Activated CD4-positive, alpha-beta T cell treated with anti-CD3 and anti-CD28 coated beads, Interleukin-2, amount 10 ng/mL, durations not matched to agents 24 days and 14 days (primary cell): ENCODE results near the gene ARG1. TPM values are rescaled to one million over a fixed set of nuclear protein-coding genes. Genes with fewer than 3 reads are reported as not detected.

Experiments used
- DNase-seq: peaks from one replicate; pipeline ENCODE4 v3.0.0; 2022
- H3K27ac Mint-ChIP-seq: one replicate; pipeline ENCODE4 v1.8.0; 2022; ENCODE audit warnings: mild to moderate bottlenecking, mixed read lengths
- H3K27me3 Mint-ChIP-seq: one replicate; pipeline ENCODE4 v1.8.0; 2022; ENCODE audit warnings: mixed read lengths
- H3K36me3 Mint-ChIP-seq: one replicate; pipeline ENCODE4 v1.8.0; 2022; ENCODE audit warnings: low read depth, mild to moderate bottlenecking, mixed read lengths
- H3K4me1 Mint-ChIP-seq: one replicate; pipeline ENCODE4 v1.8.0; 2021; ENCODE audit warnings: mixed read lengths
- H3K4me3 Mint-ChIP-seq: one replicate; pipeline ENCODE4 v1.8.0; 2022; ENCODE audit warnings: mild to moderate bottlenecking, moderate library complexity, mixed read lengths
- H3K9me3 Mint-ChIP-seq: one replicate; pipeline ENCODE4 v1.8.0; 2021; ENCODE audit warnings: mixed read lengths
- intact Hi-C: fragments of 100-400 bp; cut with micrococcal nuclease; formaldehyde crosslinking; loops from one replicate; pipeline ENCODE4 v1.15.1; 2023
- total RNA-seq: library from RNA; stranded (reverse); gene quantifications from 2 replicates; pipeline ENCODE4 v1.2.3, GENCODE V29; 2022

The ARG1 gene
- total RNA-seq, 1 donor from 2014 or later = not detected

DNA sequence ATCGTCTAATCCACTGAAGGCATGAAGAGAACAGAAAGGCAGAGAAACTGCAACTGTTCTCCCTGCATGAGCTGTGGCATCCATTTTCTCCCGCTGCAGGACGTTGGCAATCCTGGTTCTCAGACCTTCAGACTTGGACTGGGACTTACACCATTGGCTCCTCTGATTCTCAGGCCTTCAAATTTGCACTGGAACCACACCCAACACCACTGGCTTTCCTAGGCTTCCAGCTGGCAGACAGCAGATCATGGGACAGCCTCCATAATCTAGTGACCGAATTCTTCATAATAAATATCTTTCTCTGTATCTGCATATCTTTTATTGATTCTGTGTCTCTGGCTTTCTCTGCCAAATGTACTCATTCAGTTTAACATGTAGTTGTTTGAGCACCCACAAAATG lies 14.1 kb upstream of the ARG1 start:
- H3K4me1 Mint-ChIP-seq = no peaks in the 10 kb centered on the region
- intact Hi-C loops = no loop called here
- H3K27me3 Mint-ChIP-seq = peaks cover 3% of the 10 kb centered on the region
- no peaks in the 10 kb centered on the region for H3K9me3 Mint-ChIP-seq
- DNase-seq = no peak
- H3K36me3 Mint-ChIP-seq = no peaks in the 10 kb centered on the region
- no peak overlapping the region for H3K4me3 Mint-ChIP-seq
- H3K27ac Mint-ChIP-seq = no peak overlapping the region

DNA sequence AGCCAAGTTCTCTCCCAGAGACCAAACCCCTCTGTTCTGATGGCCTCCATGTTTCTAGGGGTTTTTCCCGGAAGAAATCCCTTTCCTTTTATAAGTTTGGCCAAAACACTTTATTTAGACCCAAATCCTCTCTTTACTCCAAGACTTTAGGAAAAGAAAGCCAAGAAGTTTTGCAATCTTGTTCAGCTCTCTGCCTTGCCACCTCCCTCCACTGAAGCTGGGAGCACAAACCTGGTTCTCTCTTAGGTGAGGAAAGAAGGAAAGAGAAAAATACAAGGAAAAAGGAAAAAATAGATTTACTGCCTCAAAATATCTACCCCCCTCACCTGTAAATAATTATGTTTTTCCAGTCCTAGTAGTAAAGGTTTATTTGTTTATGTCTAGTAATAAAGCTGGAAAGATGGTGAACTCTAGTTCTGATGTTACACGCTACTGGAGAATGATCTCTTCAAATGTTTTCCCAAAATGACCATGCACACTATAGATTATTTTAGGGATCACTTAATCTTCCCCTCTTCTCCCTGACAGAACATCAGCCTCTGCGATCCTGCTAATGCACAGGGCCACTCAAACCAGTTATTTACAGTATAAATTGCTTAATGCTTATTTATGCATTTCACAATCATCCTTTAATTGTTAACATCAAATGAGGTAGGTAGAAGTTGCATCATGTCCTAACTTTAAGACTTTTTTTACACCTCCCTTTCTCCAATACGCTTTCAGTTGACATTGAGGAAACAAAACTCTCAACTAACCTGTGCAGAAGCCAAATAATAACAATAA lies 10.9 kb upstream of the ARG1 start:
- no peaks in the 10 kb centered on the region for H3K36me3 Mint-ChIP-seq
- DNase-seq = no peak
- intact Hi-C loops = no loop called here
- peaks cover 5% of the 10 kb centered on the region for H3K27me3 Mint-ChIP-seq
- H3K9me3 Mint-ChIP-seq = no peaks in the 10 kb centered on the region
- no peaks in the 10 kb centered on the region for H3K4me1 Mint-ChIP-seq
- no peak overlapping the region for H3K27ac Mint-ChIP-seq
- no peak overlapping the region for H3K4me3 Mint-ChIP-seq

DNA sequence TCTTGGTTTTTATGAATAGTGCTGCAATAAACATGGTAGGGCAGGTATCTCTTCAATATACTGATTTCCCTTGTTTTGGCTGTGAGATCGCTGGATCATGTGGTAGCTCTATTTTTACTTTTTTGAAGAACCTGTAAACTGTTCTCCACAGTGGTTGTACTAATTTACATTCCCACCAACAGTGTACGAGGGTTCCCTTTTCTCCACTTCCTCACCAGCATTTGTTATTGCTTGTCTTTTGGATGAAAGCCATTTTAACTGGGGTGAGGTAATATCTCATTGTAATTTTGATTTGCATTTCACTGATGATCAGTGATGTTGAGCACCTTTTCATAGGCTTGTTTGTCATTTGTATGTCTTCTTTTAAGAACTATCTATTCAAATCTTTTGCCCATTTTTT lies 8.0 kb upstream of the ARG1 start:
- Mint-ChIP-seq H3K4me3 (no peak overlapping the region), H3K36me3 (no peaks in the 10 kb centered on the region), H3K9me3 (no peaks in the 10 kb centered on the region), H3K27me3 (peaks cover 5% of the 10 kb centered on the region), H3K4me1 (peaks cover 4% of the 10 kb centered on the region), H3K27ac (no peak overlapping the region)
- no peak for DNase-seq
- intact Hi-C loops = loop anchor here (1.0 kb wide), 1 partner anchor 14 kb away; no protein-coding TSS in a partner anchor

DNA sequence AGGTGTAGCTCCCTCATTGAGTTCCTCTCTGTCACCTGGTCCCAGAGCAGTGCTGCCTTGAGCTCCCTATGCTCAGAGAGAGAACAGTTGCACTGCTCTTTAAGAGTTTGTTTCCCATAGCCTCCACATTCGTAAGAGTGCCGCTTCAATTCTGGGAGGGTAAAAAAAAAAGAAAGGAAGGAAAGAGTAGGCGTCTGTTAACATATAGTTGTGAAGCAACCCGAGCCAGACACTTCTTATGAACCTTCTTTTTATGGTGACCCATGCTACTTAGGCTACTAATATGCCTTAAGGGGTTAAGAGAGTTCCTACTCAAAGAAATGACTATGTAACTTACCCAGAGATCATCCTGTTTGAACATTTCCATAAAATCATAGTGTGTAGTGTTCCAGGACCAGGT lies 4.3 kb upstream of the ARG1 start:
- peaks cover 5% of the 10 kb centered on the region for H3K27me3 Mint-ChIP-seq
- intact Hi-C loops = no loop called here
- H3K27ac Mint-ChIP-seq = no peak overlapping the region

DNA sequence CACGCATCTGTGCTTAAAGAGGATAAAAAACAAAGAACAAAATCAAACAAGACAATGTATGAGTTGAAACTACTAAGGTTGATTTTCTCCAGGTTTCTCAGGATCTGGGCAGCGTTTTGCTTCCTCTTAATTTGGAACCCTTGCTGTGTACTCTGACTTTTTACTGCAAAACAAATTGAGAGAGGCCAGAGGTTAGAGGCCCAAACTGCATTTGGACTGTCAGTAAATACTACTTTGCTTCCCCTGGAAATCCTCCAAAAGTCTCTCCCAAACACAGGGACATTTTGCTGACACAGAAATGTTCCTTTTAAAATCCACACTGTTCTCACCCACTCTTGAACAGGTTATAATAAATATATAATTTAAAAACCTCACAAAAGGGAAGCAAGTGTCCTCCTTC lies 1.1 kb downstream of the ARG1 start:
- Mint-ChIP-seq H3K4me1 (no peaks in the 10 kb centered on the region), H3K36me3 (peaks cover 15% of the 10 kb centered on the region), H3K4me3 (no peak overlapping the region), H3K27me3 (no peaks in the 10 kb centered on the region), H3K27ac (no peak overlapping the region), H3K9me3 (no peaks in the 10 kb centered on the region)
- intact Hi-C loops = no loop called here
- DNase-seq = no peak

More for the DNA sequence above, 4.3 kb upstream of the ARG1 start:
- no peak overlapping the region for H3K4me3 Mint-ChIP-seq
- peaks cover 4% of the 10 kb centered on the region for H3K4me1 Mint-ChIP-seq
- H3K9me3 Mint-ChIP-seq = no peaks in the 10 kb centered on the region
- DNase-seq = no peak
- H3K36me3 Mint-ChIP-seq = peaks cover 7% of the 10 kb centered on the region

DNA sequence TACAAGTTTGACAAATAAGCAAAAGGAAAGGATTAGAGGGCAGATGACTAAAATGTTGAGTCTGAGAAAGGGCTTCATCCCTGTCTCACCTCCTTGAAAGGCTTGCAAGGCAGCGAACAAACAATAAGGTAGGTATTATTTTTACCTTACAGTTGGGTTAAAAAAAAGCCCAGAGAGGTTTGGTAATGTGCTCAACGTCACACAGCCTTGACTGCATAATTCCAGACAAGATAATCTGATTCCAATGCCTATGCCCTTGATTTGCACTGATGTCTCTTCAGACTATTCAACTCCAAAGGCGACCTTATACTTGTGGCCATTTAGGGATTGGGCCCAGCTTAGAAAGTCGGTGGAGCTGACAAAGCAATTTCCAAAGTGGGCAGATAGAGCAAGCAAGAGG lies 1.7 kb downstream of the ARG1 start:
- DNase-seq = no peak
- H3K27me3 Mint-ChIP-seq = no peaks in the 10 kb centered on the region
- no peak overlapping the region for H3K27ac Mint-ChIP-seq
- intact Hi-C loops = no loop called here
- no peak overlapping the region for H3K4me3 Mint-ChIP-seq
- H3K4me1 Mint-ChIP-seq = no peaks in the 10 kb centered on the region
- no peaks in the 10 kb centered on the region for H3K9me3 Mint-ChIP-seq
- peaks cover 15% of the 10 kb centered on the region for H3K36me3 Mint-ChIP-seq

DNA sequence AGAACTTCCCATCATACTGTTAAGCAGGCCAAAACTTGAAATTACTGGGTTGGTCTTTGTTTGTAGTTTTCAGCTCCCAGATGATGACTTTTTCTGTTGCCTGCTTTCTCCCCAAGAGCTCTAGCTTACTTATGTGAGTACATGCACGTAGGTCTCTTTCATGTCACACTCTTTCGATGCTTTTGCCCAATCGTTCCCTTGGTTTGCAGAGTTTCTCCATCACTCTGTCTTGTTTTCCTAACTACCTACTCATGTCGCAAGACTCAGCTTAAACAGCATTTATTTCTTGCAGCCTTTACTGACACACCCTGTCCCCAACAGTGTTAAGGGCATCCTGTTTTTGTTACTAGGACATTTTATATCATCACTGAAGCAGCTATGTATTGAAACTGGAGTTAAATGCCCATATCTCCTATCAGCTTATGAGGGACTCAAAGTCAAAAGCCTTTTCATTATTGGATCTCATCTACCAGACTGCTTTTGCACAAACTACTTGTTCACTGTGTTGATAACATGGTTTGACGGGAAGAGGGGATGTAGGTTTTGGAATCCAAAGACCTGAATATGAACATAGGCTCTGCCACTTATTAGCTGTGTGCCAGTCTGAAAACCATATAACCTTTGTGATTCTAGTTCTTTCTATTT lies 2.9 kb downstream of the ARG1 start:
- Mint-ChIP-seq H3K9me3 (no peaks in the 10 kb centered on the region), H3K4me1 (no peaks in the 10 kb centered on the region), H3K27ac (no peak overlapping the region), H3K36me3 (peaks cover 20% of the 10 kb centered on the region), H3K4me3 (no peak overlapping the region), H3K27me3 (no peaks in the 10 kb centered on the region)
- DNase-seq = no peak
- intact Hi-C loops = no loop called here

DNA sequence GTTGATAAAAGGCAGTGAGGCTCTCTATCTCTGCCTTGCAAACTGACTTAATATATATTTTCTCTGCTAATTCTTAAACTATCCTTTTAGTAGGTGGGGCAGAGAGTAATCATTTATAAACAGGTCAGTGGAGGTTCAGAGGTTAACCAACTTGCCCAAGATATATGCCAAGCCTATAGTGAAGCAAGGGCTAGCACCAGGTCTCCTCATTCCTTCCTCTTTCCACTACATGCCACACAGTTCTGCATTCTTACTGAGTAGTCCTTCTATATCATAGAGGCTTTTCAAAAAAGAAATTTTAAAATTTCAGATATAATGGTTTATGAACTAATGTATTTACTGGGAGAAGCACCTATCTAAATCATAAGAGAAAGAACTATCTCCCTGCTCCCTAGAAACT lies 8.5 kb downstream of the ARG1 start:
- Mint-ChIP-seq H3K9me3 (no peaks in the 10 kb centered on the region), H3K36me3 (peaks cover 17% of the 10 kb centered on the region), H3K4me3 (no peak overlapping the region), H3K4me1 (no peaks in the 10 kb centered on the region), H3K27ac (no peak overlapping the region), H3K27me3 (no peaks in the 10 kb centered on the region)
- intact Hi-C loops = no loop called here
- DNase-seq = no peak

DNA sequence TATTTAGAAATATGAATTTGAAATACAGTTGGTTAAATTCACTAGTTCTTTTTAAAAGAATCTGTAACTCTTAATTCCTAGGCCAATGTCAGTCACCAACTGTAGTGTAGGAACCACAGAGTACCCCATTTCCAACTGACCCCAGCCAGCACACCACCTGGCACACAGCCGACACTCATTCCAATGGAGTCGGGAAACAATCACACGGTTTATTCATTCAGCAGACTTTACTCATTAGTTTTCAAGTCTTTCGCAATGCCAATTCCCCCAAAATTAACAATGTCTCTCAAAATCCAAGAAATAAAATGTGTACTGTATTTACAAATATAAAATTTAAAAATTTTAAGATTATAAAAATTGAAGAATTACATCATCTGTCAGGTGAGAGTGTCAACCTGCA lies 13.5 kb downstream of the ARG1 start:
- intact Hi-C loops = no loop called here

DNA sequence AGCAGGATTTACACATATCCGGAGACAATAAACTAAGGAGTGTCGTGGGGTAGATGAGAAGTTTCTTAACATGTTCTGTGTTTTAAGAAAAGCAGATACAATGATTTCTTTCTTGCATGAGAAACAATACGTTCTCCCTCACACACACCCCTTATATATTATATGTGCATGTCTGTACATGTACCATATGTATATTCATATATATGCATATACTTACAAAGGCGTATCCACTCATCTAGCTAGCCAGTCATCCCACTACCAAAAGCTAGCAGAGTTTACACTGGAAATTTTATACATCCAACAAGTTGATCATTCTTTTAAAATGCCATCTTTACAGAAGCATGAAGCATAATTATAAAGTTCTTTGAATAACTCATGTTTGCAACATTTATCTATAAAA lies 14.9 kb downstream of the ARG1 start:
- peaks cover 33% of the 10 kb centered on the region for H3K36me3 Mint-ChIP-seq
- intact Hi-C loops = no loop called here
- no peak overlapping the region for H3K4me3 Mint-ChIP-seq
- H3K4me1 Mint-ChIP-seq = peaks cover 2% of the 10 kb centered on the region
- no peaks in the 10 kb centered on the region for H3K27me3 Mint-ChIP-seq
- no peak overlapping the region for H3K27ac Mint-ChIP-seq
- DNase-seq = no peak
- H3K9me3 Mint-ChIP-seq = no peaks in the 10 kb centered on the region

More for the DNA sequence above, 13.5 kb downstream of the ARG1 start:
- no peaks in the 10 kb centered on the region for H3K27me3 Mint-ChIP-seq
- H3K36me3 Mint-ChIP-seq = peaks cover 28% of the 10 kb centered on the region
- no peaks in the 10 kb centered on the region for H3K9me3 Mint-ChIP-seq
- no peak overlapping the region for H3K27ac Mint-ChIP-seq
- no peak for DNase-seq
- peaks cover 2% of the 10 kb centered on the region for H3K4me1 Mint-ChIP-seq
- H3K4me3 Mint-ChIP-seq = no peak overlapping the region

DNA sequence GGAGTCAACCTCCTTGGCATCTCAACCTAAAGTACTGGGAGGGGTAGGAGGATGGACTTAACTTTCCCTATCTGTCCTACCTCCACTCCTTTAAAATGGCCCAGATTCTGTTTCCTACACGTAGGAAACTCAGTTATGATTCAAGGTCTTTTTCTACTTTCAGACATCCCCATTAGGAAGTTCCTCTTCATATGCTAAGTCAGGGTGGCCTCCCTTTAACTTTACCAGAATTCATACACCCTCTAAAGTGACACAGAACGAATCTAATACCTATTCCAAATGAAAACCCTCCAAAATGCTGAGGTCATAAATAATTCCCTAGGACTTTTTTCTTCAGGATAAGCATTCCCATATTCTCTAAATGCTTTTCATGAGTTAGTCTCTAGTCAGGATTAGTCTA lies 15.6 kb downstream of the ARG1 start:
- Mint-ChIP-seq H3K27me3 (no peaks in the 10 kb centered on the region), H3K27ac (peak overlapping the region; percentile 6), H3K36me3 (peaks cover 32% of the 10 kb centered on the region), H3K4me1 (peaks cover 2% of the 10 kb centered on the region), H3K9me3 (no peaks in the 10 kb centered on the region), H3K4me3 (no peak overlapping the region)
- no peak for DNase-seq
- intact Hi-C loops = no loop called here

DNA sequence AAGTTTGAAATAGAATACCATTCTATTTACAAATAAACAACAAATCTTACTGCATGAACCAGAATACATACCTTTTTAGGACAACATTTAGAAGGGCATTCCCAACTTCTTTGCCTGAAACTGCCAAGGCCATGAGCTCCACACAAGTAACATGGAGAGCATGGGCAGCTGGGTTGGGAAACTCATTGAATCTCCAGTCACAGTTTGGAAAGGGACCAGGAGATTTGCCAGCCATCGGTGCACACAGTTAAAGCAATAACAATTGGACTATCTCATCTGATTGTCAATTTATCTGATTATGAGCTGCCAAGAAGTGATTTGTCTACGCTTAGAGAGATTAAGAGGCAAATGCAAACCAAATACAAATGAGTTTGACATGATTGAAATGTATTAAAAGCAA lies 19.9 kb downstream of the ARG1 start:
- Mint-ChIP-seq H3K27me3 (no peaks in the 10 kb centered on the region), H3K36me3 (peaks cover 43% of the 10 kb centered on the region), H3K4me1 (peaks cover 2% of the 10 kb centered on the region), H3K27ac (no peak overlapping the region), H3K9me3 (no peaks in the 10 kb centered on the region), H3K4me3 (no peak overlapping the region)
- no peak for DNase-seq
- intact Hi-C loops = loop anchor here (5.0 kb wide), 1 partner anchor 34 kb away; the partner anchor contains the start of gene MED23

DNA sequence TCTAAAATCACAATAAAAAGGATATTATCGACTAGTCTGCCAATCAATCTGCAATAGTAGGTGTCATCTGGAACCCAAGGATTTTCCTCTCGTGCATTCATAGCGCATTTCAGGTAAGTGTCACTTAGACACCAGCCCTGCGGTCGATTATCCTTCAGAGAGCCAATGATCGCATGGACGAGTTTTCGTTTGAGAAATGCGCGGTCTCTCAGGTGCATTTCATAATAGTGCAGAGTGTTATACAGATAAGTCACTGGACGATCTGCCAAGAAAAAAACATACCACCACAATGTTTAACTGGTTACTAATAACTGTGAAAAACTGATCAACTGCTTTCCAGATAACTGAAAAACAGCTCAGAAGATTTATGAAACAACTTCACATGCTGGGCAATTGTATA lies 21.0 kb downstream of the ARG1 start:
- DNase-seq = no peak
- Mint-ChIP-seq H3K4me1 (no peaks in the 10 kb centered on the region), H3K27ac (no peak overlapping the region), H3K36me3 (peaks cover 47% of the 10 kb centered on the region), H3K4me3 (no peak overlapping the region), H3K27me3 (no peaks in the 10 kb centered on the region), H3K9me3 (no peaks in the 10 kb centered on the region)
- intact Hi-C loops = loop anchor here (5.0 kb wide), 1 partner anchor 33 kb away; the partner anchor contains the start of gene MED23

DNA sequence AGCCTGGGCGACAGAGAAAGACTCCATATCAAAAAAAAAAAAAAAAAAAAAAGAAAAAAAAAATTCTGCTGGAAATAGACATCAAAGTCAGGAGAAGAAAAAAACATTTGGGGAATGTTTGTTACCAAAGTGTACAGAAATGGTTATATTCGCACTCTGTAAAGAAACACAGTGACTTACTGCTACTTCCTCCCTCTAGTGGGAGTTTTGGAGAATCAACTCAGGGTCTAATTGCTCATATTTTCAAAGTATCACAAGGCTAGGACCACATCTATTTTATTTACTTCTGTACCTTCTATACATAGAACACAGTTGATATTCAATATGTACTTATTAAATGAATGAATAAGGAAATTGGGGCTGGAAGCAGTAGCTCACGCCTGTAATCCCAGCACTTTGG lies 24.4 kb downstream of the ARG1 start:
- Mint-ChIP-seq H3K9me3 (no peaks in the 10 kb centered on the region), H3K4me1 (no peaks in the 10 kb centered on the region), H3K27me3 (no peaks in the 10 kb centered on the region), H3K36me3 (peaks cover 49% of the 10 kb centered on the region), H3K4me3 (no peak overlapping the region), H3K27ac (no peak overlapping the region)
- intact Hi-C loops = no loop called here
- DNase-seq = no peak
